Cardiac atrium fibroblast (primary cell): ENCODE measurements around the gene FEV. TPM values are rescaled to one million over a fixed set of nuclear protein-coding genes. Genes with fewer than 3 reads are reported as not detected.

Experiments used
- total RNA-seq: library from RNA; depleted of rRNA; stranded (reverse); fragments of >200 nt; gene quantifications from 2 replicates; pipeline ENCODE4 v1.2.3, GENCODE V29; 2015

Gene FEV
- not detected in 2 replicates for total RNA-seq

DNA sequence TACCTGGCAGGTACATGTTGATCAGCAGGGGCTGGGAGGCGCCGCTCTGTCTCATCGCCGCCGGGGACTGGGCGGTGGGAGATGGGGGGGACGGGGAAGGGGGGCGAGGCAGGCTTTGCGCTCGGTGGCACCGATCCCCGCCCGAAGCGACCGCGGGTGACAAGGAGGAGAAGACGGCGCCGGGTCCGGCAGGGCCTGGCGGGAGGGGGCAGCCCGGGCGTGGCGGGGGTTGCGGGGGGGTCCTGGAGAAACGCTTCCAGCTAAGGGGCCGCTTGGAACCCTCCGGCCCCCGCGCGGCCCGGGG is at the start of gene FEV:
Gene FEV, minus strand, starts transcription at position 164 of the 304 bp plus-strand sequence. Its CDS starts 109 bp downstream, at position 55.

GRCh38 chr2:218993345-218994315 is 8.6 kb upstream of the FEV start, which contains the start of gene CRYBA2:
Gene CRYBA2 (minus strand): TSS chr2:218993422. CDS start chr2:218993176, 246 bp downstream.

GRCh38 chr2:218959141-218959731 is 25.7 kb downstream of the FEV start, which contains the start of gene CDK5R2:
Gene CDK5R2 (plus strand): TSS chr2:218959666. CDS start chr2:218959821, 155 bp downstream.

Other genes with a start within 250 kb of the FEV start
- 2.7 and 2.9 TPM in 2 replicates for gene CYP27A1, start 203.0 kb downstream of the FEV start, total RNA-seq
- gene PRKAG3, start 153.4 kb downstream of the FEV start, total RNA-seq = not detected in 2 replicates
- not detected in 2 replicates for gene WNT6, start 125.4 kb downstream of the FEV start, total RNA-seq
- gene WNT10A, start 104.3 kb downstream of the FEV start, total RNA-seq = not detected in 2 replicates
- not detected in 2 replicates for gene CDK5R2, start 25.5 kb downstream of the FEV start, total RNA-seq
- not detected in 2 replicates for gene CRYBA2, start 8.2 kb upstream of the FEV start, total RNA-seq
- not detected in 2 replicates for gene CFAP65, start 56.3 kb upstream of the FEV start, total RNA-seq
- under 0.01 TPM in 1 of 2 replicates, not detected in the other for gene IHH, start 75.7 kb upstream of the FEV start, total RNA-seq
- 13.5 and 21.2 TPM in 2 replicates for gene NHEJ1, start 175.6 kb upstream of the FEV start, total RNA-seq
- gene SLC23A3, start 184.8 kb upstream of the FEV start, total RNA-seq = 0.16 TPM in 1 of 2 replicates, not detected in the other
- 16.1 and 32.9 TPM in 2 replicates for gene CNPPD1, start 191.7 kb upstream of the FEV start, total RNA-seq
- gene RETREG2, start 193.1 kb upstream of the FEV start, total RNA-seq = 49.9 and 67.9 TPM in 2 replicates
- gene ZFAND2B, start 221.6 kb upstream of the FEV start, total RNA-seq = 17.0 and 32.6 TPM in 2 replicates
- gene ABCB6, start 233.8 kb upstream of the FEV start, total RNA-seq = 39.9 and 46.0 TPM in 2 replicates
- gene ATG9A, start 244.5 kb upstream of the FEV start, total RNA-seq = 57.6 and 109 TPM in 2 replicates
- gene ANKZF1, start 244.6 kb upstream of the FEV start, total RNA-seq = 45.8 and 58.7 TPM in 2 replicates